NT2/D1 (cell line): ENCODE measurements around the gene CIB2.

ENCODE experiments used
- YY1 ChIP-seq: IDR thresholded peaks from 2 replicates; pipeline ENCODE4 v1.6.1; 2011; ENCODE audit not compliant: insufficient read length, insufficient read depth
- ZNF274 ChIP-seq: IDR thresholded peaks from 2 replicates; pipeline ENCODE4 v1.6.1; 2011; ENCODE audit warnings: mild to moderate bottlenecking, low read depth, low read length

DNA sequence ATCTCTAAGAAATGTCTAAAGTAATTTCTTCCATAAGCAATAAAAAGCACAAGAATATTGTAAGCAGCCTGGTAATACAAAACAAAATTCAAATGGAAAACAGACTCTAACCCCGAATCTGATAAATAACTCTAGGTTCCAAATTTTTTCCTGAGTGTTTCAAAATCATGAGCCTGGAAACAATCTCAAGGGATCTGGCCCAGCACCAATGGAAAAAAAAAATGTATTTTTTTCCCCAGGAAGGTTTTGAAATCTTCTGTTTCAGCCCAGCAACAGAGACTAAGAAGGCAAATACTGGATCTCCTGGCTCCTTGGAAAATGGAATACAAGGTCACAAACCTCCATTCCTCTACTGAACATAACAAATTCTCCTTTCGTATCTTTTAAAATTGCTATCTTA lies 66.7 kb downstream of the CIB2 start:
- no peak for TF ChIP-seq ZNF274
- TF ChIP-seq YY1 = no peak
